Ishikawa (cell line): Measurements from ENCODE around the gene RCL1.

Source experiments
- CEBPB ChIP-seq: IDR thresholded peaks from 2 replicates; pipeline ENCODE4 v1.6.1; 2012
- CREB1 ChIP-seq: IDR thresholded peaks from 2 replicates; pipeline ENCODE4 v1.6.1; 2012; ENCODE audit warnings: low read depth
- EGR1 ChIP-seq: IDR thresholded peaks from 2 replicates; pipeline ENCODE4 v1.6.1; 2012
- EP300 ChIP-seq: IDR thresholded peaks from 2 replicates; pipeline ENCODE4 v1.6.1; 2012; ENCODE audit warnings: borderline replicate concordance
- FOXM1 ChIP-seq: IDR thresholded peaks from 2 replicates; pipeline ENCODE4 v1.6.1; 2012; ENCODE audit warnings: low read depth, borderline replicate concordance
- MAX ChIP-seq: IDR thresholded peaks from 2 replicates; pipeline ENCODE4 v1.6.1; 2012
- NFIC ChIP-seq: IDR thresholded peaks from 2 replicates; pipeline ENCODE4 v1.6.1; 2012
- RAD21 ChIP-seq: IDR thresholded peaks from 2 replicates; pipeline ENCODE4 v1.6.1; 2012; ENCODE audit warnings: low read depth
- REST ChIP-seq: IDR thresholded peaks from 2 replicates; pipeline ENCODE4 v1.6.1; 2012; ENCODE audit warnings: low read depth, mild to moderate bottlenecking
- TAF1 ChIP-seq: IDR thresholded peaks from 2 replicates; pipeline ENCODE4 v1.6.1; 2012; ENCODE audit warnings: low read depth, mild to moderate bottlenecking
- TCF12 ChIP-seq: IDR thresholded peaks from 2 replicates; pipeline ENCODE4 v1.6.1; 2012; ENCODE audit warnings: low read depth
- TEAD4 ChIP-seq: IDR thresholded peaks from 2 replicates; pipeline ENCODE4 v1.6.1; 2012
- YY1 ChIP-seq: IDR thresholded peaks from 2 replicates; pipeline ENCODE4 v1.6.1; 2012; ENCODE audit warnings: low read depth
- ZBTB7A ChIP-seq: IDR thresholded peaks from 2 replicates; pipeline ENCODE4 v1.6.1; 2012; ENCODE audit warnings: low read depth
- TF ChIP-seq, protein P1 (sequence below): IDR thresholded peaks from 2 replicates; pipeline ENCODE4 v1.6.1; 2012

RCL1 gene

GRCh38 chr9:4844056-4844838, 51.5 kb downstream of the RCL1 start:
- no peak for TF ChIP-seq RAD21
- TF ChIP-seq CEBPB: no peak
- no peak for TF ChIP-seq FOXM1
- TF ChIP-seq REST: no peak
- TF ChIP-seq TCF12: no peak
- TF ChIP-seq TEAD4: no peak
- TF ChIP-seq, protein P1, sequence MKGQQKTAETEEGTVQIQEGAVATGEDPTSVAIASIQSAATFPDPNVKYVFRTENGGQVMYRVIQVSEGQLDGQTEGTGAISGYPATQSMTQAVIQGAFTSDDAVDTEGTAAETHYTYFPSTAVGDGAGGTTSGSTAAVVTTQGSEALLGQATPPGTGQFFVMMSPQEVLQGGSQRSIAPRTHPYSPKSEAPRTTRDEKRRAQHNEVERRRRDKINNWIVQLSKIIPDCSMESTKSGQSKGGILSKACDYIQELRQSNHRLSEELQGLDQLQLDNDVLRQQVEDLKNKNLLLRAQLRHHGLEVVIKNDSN: no peak
- TF ChIP-seq MAX: no peak
- TF ChIP-seq EP300: no peak
- no peak for TF ChIP-seq EGR1
- TF ChIP-seq CREB1: no peak
- TF ChIP-seq NFIC: no peak
- TF ChIP-seq TAF1: no peak
- no peak for TF ChIP-seq ZBTB7A
- no peak for TF ChIP-seq YY1

GRCh38 chr9:4849369-4849768, 56.6 kb downstream of the RCL1 start:
- TF ChIP-seq FOXM1: no peak
- TF ChIP-seq, protein P1: no peak
- no peak for TF ChIP-seq TEAD4
- no peak for TF ChIP-seq MAX

DNA sequence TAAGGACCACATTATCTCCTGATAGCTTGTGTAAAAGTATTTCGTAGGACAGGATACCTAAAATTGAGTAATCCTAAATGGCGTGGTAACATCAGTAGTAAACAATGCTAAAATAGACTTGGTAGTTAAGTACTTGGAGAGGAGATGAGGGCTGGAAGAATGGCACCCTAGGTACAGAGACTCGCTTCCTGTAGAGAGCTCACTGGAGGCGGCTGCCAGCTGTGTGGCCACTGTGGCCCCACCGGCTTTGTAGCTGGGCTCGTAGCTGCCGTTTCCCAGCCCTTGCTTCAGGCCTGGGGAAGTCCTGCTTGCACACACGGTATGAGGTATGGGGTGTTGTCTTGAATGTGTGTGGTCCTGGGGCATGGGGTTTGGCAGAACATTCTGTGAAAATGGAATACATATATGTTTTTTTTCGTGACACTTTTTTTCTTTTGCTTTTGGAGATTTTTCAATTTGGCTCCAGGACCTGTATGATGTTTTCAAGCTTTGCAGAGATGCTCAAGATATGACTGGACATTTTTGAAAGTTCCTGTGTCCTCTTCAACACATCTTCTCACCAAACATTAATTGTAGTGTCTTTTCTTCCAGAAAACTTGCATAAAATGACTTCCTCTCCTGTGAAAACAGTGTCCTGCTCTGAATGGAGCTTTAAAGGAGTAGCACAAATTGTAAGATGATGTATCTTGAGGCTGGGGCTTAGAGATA, 58.0 kb downstream of the RCL1 start:
- TF ChIP-seq FOXM1: no peak
- no peak for TF ChIP-seq TAF1
- no peak for TF ChIP-seq REST
- TF ChIP-seq TEAD4: no peak
- TF ChIP-seq EGR1: no peak
- no peak for TF ChIP-seq YY1

DNA sequence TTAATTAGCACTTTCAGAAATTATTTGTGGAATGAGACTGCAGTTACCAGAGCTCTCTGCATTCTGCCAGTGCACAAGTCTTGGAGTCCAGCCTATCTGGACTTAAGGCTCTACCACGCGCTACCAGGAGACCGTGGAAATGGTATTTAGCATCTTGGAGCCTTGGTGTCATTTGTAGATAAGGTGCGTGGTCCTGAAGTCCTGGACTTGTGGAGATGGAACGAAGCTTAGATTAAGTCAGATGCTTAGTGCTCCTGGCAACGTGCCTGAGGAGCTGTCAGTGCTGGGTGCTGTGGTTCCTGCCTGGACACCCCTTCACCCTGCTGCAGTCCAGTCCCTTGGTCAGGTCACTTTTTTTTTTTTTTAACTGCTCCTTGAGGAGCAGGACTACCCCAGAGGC, 59.7 kb downstream of the RCL1 start:
- TF ChIP-seq, protein P1: no peak
- TF ChIP-seq EGR1: no peak
- TF ChIP-seq TAF1: no peak
- no peak for TF ChIP-seq EP300
- TF ChIP-seq REST: no peak
- no peak for TF ChIP-seq TCF12
